Forelimb muscle (tissue), 1 donor: Measurements from ENCODE around the gene FGF4. TPM values are rescaled to one million over a fixed set of nuclear protein-coding genes. Genes with fewer than 3 reads are reported as not detected.

Experiments
- DNase-seq: peaks from one replicate; pipeline ENCODE4 v3.0.0-alpha.2; 2013; ENCODE audit warnings: low read depth
- polyA plus RNA-seq: library from polyadenylated mRNA; unstranded; fragments of 120-200 nt; gene quantifications from one replicate; pipeline ENCODE4 v1.2.1, GENCODE V29; 2013; ENCODE audit not compliant: insufficient read length

The FGF4 gene
- polyA plus RNA-seq, result 12.0 TPM

GRCh38 chr11:69775163-69775755 is at the start of gene FGF4:
TSS of gene FGF4 (minus strand) at chr11:69775341. CDS start at chr11:69775084, 257 bp downstream.
- no peak for DNase-seq

- DNase-seq, result no peak
These were observed 48.6 kb upstream of the FGF4 start for GRCh38 chr11:69823641-69824265.

GRCh38 chr11:69822676-69823494 is 47.7 kb upstream of the FGF4 start:
- DNase-seq, result no peak

- DNase-seq, result no peak
These were observed 46.4 kb upstream of the FGF4 start for GRCh38 chr11:69821511-69822040.

GRCh38 chr11:69820441-69820840 is 45.3 kb upstream of the FGF4 start:
- DNase-seq, result no peak

- DNase-seq, result no peak
These were observed 44.5 kb upstream of the FGF4 start for GRCh38 chr11:69819541-69820070.

GRCh38 chr11:69818603-69819441 is 43.7 kb upstream of the FGF4 start, which contains the start of gene FGF3:
TSS of gene FGF3 (minus strand) at chr11:69819416. CDS start at chr11:69818933, 483 bp downstream.
- no peak for DNase-seq

GRCh38 chr11:69818231-69818602 is 43.1 kb upstream of the FGF4 start:
- no peak for DNase-seq

- DNase-seq, result no peak
These were observed 42.4 kb upstream of the FGF4 start for GRCh38 chr11:69817265-69818230.

- no peak for DNase-seq
These were observed 41.5 kb upstream of the FGF4 start for GRCh38 chr11:69816671-69817070.

- DNase-seq, result no peak
These were observed 40.8 kb upstream of the FGF4 start for GRCh38 chr11:69815973-69816372.

GRCh38 chr11:69814902-69815301 is 39.8 kb upstream of the FGF4 start:
- DNase-seq, result no peak

- no peak for DNase-seq
These were observed 39.3 kb upstream of the FGF4 start for GRCh38 chr11:69814411-69814810.

- DNase-seq, result no peak
These were observed 38.7 kb upstream of the FGF4 start for GRCh38 chr11:69813839-69814238.

- no peak for DNase-seq
These were observed 37.8 kb upstream of the FGF4 start for GRCh38 chr11:69812946-69813345.

GRCh38 chr11:69812256-69812655 is 37.1 kb upstream of the FGF4 start:
- no peak for DNase-seq

- no peak for DNase-seq
These were observed 36.3 kb upstream of the FGF4 start for GRCh38 chr11:69811431-69811830.

GRCh38 chr11:69810289-69811118 is 35.4 kb upstream of the FGF4 start:
- DNase-seq, result no peak

GRCh38 chr11:69808667-69809086 is 33.5 kb upstream of the FGF4 start:
- DNase-seq, result no peak
